EL (cell line): ENCODE data around the gene TRAPPC2L.
"Not testable (repeated sequence)": the region's sequence is repeated elsewhere in the genome, so short reads cannot be mapped to it uniquely, and the experiment has no call there.

Source experiments
- DNase-seq: peaks from one replicate; pipeline ENCODE4 v3.0.0-alpha.2; 2016

TRAPPC2L gene

GRCh38 chr16:88878967-88879787 lies 22.2 kb downstream of the TRAPPC2L start:
- DNase-seq, result no peak

DNA sequence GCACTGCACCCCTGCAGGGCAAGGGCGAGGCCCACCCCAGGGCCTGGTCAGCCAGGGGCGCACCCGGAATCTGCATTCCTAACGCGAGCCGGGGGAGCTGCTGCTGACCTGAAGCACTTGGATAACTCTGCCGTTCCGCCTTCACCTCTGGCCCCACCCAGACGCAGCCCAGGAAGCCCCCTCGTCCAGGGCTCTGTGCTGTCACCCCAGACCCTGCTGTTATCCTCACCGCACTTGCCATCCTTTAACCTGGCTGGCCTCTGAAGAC lies 22.8 kb downstream of the TRAPPC2L start:
- no peak for DNase-seq

DNA sequence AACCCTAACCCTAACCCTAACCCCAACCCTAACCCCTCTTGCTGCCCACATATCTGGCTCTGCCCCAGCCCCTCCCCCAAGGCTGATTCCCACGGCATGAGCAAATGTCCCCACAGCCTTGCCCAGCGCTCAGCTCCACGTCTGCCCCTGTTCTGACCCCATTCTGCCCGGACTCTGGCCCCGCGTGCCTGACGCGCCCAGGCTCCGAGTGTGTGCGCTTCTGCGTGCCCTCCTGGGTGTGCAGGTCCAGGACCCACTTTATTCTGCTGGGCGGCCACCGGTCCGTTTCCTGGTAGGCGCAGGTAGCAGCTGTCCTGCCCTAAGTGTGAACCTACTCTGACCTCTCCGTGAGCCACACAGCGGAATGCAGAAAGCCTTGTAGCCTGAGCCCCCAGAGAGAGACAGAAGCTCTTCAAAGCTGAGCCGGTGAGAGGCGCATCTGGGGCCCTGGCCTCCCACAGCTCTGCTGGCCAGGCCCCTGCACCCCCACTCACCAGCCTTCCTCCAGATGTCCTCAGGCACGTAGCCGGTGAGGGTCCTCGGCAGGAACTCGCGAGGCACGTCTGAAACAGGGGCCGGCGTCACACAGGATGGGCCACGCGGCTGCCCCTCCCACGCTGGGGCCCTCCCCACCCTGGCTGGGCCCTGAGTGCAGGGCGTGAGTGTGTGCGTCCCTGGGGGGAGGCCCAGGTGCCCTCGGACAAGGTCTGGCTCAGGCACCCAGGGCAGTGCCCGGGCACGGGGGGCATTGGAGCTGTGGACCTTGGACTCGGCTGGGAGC lies 23.5 kb downstream of the TRAPPC2L start:
- DNase-seq, result no peak

DNA sequence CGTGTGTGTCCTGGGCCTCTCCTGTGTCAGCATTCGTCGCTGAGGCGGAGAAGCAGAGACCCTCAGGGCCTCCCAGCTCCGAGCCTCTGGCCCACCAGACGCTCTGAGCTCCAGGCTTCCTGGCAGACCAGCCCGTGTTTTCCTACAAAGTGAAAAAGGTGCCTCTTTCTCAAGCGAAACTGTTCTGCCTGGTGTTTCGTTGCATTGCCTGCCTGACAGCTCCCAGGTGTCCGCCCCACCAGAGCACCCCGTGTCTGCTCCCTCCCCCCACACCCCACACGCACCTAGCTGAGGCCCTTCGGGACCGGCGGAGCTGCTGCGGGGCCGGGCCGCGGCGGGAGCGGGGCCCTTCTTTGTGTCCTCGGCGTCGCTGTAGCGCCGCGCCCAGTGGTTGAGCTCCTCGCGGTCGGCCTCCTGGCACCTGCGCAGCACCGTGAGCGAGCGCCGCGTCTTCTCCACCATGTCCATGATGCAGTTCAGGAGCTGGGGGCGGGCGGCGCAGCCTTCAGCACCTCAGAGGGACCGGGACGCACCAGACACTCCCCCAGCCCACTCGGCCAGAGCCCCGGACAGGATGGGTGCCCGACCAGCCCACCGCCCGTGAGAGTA lies 24.2 kb downstream of the TRAPPC2L start:
- DNase-seq, result no peak

DNA sequence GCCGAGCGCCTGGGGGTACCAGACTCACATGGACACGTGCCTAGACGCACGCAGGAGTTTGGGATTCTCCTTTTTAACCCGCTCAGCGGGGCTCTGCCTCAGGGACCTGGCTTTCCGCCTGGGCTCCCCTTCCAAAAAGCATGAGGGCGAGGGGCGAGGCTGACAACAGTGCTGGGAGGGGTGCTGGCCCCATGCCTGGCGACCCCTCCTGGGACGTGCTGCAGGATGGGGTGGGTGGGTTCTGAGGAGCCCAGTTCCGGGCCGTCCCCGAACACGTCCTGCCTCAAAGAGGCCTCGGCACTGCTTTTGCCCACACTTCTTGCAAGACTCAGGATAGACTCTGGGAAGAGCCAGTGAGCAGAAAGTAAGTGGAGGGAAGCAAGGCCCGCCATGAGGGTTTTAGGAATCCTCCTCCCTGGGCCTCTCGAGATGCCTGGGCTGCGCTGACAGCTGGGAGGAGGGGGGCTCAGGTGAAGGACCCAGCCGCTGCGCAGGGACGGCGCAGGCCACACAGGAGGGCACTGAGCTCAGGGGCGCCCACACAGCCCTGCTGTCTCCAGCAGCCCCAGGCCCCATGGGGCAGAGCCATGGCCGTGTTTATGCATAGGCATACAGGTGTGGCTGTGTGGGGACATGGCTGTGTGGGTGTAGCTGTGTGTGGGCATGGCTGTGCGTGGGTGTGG lies 24.9 kb downstream of the TRAPPC2L start:
- DNase-seq, result no peak

DNA sequence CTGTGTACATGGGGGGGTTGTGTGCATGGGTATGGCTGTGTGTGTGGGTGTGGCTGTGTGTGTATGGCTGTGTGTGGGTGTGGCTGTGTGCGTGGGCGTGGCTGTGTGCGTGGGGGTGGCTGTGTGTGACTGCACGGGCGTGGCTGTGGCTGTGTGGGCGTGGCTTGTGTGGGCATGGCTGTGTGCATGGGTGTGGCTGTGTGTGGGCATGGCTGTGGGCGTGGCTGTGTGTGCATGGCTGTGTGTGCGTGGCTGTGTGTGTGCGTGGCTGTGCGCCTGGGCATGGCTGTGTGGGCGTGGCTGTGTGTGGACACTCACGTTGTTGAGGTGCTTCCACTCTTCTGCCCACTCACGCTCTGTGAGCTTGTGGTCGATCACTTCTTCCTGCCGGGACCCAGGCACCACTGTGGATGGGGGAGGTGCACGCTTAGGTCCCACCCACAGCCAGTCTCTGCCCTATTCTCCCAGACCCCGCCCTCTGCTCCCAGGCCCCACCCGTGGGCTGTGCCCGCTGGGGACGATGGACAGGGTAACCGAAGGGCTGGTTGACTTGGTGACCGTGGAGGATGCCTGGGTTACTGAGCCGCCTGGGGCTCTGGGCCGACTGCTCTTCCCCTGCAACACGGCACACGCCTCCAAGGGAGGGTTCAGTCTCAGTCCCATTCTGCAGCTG lies 25.6 kb downstream of the TRAPPC2L start:
- DNase-seq, result no peak

GRCh38 chr16:88883117-88883895 lies 26.4 kb downstream of the TRAPPC2L start:
- DNase-seq, result no peak

- DNase-seq, result no peak
These were observed 27.0 kb downstream of the TRAPPC2L start for GRCh38 chr16:88883946-88884345.

DNA sequence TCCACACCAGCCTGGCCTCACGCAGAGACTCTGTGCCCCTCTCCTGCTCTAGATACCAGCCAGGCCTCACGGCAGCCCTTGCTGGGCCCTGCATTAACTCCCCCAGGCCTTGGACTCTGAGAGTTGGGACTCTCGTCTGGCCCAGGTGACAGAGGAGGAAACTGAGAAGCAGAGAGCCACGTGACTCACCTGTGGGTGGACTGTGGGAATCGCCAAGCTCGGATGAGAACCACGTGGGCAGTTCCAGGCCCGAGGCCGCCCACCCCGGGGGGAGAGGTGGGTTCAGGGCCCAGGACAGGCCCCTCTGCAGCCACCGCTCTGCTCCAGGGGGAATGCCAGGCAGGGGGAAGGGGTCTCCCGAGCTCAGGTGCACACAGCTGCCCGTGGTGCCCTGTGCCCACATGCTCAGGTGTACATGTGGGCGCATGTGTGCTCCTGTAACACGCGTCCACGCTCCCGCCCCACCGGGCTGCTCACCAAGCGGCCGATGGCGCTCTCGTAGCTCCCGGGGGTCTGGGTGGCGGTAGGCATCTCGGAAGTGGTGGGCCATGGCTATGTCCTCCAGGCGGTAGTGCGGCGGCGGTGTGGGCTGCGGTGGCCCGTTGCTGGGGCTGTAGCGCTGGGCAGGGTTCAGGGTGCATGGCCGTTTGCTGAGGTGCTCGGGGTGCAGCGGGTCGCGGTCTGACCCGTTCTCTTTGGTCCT lies 27.8 kb downstream of the TRAPPC2L start:
- DNase-seq, result no peak

DNA sequence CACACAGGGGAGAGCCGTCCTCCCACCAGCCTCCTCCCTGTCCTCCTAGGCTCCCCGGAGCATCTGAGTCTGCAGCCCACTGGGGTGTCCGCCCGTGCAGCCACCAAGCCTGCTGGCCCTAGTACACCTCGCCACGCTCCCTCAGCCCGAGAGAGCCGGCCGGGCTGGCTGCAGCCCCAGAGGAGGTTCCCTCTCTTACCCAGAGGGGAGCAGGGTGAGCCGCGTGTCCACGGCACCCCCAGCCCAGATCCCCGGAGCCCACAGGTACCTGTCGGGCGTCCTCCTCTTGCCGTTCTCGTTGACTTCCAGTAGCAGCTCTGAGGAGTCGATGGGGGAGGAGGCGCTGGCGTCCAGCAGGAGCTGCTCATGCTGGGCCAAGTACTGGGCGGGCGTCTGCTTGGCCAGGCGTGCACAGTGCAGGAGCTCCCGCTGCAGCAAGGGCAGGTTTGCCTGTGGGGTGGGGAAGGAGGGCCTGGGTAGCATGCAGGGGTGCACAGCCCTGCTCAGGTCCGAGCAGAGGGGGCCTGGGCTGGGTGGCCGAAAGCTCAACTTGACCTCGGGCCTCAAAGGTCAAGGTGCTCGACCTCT lies 28.9 kb downstream of the TRAPPC2L start:
- DNase-seq, result no peak

DNA sequence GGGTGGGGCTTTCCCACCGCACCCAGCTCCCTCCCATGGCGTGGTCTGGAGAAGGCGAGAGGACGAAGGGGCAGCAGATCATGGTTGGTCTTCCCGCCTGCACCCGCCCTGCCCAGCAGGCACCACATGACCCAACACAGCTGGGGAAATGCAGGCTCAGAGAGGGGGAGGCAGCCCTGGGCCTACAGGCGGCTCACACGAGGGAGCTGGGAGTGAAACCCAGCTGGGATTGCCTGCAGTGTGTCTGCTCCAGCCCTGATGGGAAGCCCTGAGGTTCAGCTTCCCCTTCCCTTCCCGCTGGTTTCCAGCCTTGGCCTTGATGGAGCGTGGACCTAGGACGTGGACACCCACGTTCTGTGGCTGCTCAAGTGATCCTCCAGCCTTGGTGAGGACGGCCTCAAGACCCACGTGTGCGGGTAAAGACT lies 29.5 kb downstream of the TRAPPC2L start:
- no peak for DNase-seq

GRCh38 chr16:88886845-88887521 lies 30.1 kb downstream of the TRAPPC2L start:
- DNase-seq, result no peak

DNA sequence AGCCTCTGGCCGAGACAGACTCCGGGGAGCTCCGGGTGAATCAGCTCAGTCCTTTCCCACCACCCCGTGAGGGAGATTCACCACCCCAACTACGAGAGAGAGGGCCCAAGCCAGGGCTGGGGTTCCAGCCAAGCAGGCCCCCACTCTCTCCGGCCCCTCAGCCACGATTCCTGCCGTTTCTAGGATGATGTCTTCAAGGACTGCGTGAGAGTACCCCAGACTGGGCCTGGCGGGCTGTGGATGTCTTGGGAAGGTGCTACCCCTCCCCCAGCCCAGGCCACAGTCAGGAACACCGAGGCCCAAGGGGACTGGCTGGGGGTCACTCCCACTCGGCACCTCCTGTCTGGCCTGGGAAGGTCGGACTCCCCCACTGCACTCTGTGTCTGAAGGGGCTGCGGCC lies 31.1 kb downstream of the TRAPPC2L start:
- no peak for DNase-seq

- DNase-seq, result no peak
These were observed 31.8 kb downstream of the TRAPPC2L start for GRCh38 chr16:88888461-88889387.

DNA sequence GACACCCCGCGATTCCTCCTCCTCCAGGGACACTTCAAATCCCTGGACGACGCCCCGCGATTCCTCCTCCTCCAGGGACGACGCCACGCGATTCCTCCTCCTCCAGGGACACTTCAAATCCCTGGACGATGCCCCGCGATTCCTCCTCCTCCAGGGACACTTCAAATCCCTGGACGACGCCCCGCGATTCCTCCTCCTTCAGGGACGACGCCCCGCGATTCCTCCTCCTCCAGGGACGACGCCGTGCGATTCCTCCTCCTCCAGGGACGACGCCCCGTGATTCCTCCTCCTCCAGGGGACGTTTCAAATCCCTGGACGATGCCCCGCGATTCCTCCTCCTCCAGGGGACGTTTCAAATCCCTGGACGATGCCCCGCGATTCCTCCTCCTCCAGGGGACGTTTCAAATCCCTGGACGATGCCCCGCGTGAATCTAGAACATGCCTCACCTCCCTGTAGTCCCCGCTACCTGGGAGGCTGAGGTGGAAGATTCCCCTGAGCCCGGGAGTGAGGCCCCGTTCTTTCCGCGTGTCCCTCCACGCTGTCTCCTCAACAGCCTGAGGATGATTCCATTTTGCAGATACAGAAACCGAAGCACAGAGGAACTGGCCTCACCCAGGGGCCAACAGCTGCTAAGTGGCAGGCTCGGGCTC lies 32.9 kb downstream of the TRAPPC2L start:
- not testable (repeated sequence) for DNase-seq

DNA sequence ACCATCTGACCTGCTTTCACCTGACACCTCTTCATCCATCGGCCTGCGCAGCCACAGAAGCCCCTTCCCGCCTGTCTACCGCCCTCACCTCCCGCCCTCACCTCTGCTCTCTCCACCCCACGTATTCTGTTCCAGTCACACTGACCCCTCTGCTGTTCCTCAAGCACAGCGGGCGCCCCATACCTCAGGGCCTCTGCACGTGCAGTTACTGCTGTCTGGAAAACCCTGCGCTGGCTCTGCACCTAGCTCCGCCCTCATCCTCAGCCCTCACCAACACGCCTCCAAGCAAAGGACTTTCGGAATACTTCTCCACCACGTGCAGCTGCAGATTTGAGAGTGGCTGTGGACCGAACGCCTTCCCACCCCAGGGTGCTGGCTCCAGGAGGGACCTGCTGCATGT lies 34.2 kb downstream of the TRAPPC2L start:
- no peak for DNase-seq

- no peak for DNase-seq
These were observed 35.1 kb downstream of the TRAPPC2L start for GRCh38 chr16:88892065-88892464.

DNA sequence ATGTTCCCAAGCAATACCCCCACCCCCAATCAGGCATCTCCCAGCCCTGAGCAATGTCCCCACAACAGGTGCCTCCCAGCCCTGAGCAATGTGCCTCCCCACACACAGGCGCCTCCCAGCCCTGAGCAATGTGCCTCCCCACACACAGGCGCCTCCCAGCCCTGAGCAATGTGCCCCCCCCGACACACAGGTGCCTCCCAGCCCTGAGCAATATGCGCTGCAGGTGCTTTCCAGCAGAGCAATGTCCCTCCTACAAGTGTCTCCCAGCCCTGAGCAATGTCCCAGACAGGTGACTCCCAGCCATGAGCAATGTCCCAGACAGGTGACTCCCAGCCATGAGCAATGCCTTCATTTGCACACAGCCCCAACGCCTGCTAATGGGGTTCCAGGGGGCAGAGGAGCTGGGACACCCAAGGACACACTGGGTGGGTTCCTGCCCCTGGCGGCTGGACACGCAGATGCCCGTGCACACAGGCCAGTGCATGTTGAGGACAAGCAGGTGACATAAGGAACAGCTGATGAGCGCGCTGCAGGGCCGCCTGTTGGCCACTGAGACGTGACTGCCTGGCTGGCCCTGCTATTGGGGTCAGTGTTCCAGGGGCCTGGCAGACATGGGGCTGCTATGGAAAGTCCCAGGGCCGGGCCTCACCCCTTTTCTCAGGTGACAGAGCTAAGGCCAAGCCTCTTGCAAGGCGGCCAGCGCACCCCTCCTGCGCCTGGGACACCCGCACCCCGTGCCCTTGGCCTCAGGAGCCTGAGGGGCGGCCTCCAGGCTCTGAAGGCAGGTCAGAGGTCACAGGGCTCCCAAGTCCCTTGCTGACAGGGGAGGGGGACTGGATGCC lies 36.4 kb downstream of the TRAPPC2L start:
- no peak for DNase-seq
